DMS153 treated with DMSO at 0.1 percent for 48 hours (cell line): Measurements from ENCODE around the gene ARHGAP18.
A peak's percentile ranks its signal among the peaks of the same experiment; 100 is the strongest.

Experiments used
- DNase-seq: peaks from one replicate; lab custom pipeline; 2025; ENCODE audit not compliant: unreplicated experiment; lab: John Stamatoyannopoulos, UW

Gene ARHGAP18

DNA sequence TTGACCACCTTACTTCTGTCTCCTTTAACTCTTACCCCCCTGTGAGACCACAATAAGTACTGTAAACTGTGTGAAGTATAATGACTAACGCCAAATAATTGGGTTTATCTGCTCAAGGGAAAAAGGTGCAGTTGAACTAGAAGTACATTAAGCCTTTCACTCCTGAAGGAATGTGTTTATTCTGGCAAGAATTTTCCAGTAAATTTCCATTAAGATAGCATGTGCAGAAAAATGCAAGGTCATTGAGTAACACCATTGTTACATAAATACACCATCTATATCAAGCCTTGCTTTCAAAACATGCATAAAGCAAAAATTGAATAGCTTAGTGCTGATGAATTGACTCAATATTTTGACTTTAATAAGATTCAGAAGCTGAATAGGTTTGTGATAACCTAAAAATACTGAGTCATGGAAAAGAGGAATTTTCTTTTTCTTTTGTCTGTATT lies 65.4 kb downstream of the ARHGAP18 start:
- DNase-seq = no peak

- no peak for DNase-seq
These were observed 66.0 kb downstream of the ARHGAP18 start for GRCh38 chr6:129643968-129644367.

DNA sequence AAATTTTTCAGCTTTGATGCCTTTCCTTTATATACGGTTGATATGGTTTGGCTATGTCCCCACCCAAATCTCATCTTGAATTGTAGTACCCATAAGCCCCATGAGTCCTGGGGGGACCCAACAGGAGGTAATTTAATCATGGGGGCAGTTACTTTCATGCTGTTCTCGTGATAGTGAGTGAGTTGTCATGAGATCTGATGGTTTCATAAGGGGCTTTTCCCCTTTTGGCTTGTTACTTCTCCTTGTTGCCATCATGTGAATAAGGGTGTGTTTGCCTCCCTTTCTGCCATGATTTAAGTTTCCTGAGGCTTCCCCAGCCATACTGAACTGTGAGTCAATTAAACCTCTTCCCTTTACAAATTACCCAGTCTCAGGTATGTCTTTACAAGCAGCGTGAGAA lies 66.8 kb downstream of the ARHGAP18 start:
- DNase-seq = no peak

DNA sequence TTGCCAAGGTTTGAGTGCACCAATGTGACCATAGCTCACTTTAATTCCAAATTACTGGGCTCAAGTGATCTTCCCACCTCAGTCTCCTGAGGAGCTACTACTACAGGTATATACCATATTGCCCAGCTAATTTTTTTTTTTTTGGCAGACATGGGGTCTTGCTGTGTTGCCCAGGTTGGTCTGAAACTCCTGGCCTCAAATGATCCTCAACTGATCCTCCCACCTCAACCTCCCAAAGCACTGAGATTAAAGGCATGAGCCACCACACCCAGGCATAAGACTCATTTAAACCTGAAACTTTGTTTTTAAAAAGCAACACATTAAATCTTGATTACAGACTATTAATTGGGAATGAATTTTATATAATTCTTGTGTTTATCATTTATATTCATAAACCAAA lies 67.7 kb downstream of the ARHGAP18 start:
- no peak for DNase-seq

GRCh38 chr6:129641344-129641743 lies 68.6 kb downstream of the ARHGAP18 start:
- no peak for DNase-seq

- DNase-seq = no peak
These were observed 71.3 kb downstream of the ARHGAP18 start for GRCh38 chr6:129638686-129639085.

DNA sequence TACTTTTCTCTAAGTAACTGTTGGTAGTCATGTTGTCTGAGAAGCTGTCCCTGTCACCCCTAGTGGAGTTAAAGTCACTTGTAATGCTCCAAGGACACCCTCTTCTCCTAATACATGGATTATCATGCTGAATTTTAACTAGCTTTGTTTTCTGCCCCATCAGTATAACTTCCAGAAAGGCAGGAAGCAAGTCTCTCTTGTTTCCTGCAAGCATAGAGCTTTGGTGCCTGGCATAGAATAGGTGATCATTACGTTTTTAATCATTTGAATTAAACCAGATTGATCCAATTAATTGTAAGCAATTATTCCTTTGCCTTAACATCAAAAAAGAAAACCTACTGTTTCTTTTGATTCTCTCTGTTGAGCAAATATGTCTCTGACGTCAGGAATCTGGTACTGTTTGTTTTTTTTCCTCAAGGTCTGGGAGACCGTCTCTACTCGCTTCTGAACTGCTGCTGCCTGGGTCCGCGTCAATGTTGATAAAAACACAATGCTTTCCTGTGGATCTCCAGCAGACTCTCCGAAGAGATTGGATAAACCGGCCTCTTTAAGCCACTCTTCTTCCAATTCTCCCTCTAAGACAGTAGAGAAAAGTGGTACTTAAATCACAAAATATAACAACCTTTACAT lies 71.8 kb downstream of the ARHGAP18 start:
- no peak for DNase-seq

- no peak for DNase-seq
These were observed 72.5 kb downstream of the ARHGAP18 start for GRCh38 chr6:129637340-129638054.

GRCh38 chr6:129635396-129636130 lies 74.4 kb downstream of the ARHGAP18 start:
- DNase-seq = no peak

DNA sequence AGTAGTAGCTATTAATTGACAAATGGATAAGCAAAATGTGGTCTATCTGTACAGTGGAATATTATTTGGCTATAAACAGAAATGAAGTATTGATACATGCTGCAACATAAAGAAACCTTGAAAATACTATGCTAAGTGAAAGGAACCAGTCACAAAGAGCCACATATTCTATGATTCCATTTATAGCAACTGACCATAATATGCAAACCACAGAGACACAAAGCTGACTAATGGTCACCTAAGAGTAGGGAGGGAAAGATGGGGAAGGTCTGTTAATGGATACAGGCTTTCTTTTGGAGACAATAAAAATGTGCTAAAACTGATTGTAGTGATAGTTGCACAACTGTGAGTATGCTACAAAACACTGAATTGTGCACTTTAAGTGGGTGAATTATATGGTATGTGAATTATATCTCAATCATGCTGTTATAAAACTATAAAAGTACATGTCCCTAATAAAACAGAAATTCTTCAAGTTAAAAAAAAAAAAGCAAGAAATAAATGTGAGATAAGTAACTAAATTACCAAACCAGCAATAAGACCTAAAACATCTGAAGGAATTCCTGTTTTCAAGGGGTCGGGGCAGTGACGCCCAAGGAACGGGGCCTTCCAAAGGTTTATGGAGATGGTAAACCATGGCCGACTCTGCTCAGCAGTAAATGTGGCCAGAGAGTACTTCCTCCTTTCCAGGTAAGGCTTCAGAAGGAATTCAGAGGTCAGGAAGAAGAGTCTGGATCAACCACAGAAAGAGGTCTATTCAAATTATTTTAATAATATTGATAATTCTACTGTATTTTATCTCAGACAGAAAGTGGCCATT lies 75.4 kb downstream of the ARHGAP18 start:
- DNase-seq = no peak

- DNase-seq = no peak
These were observed 76.4 kb downstream of the ARHGAP18 start for GRCh38 chr6:129633529-129633928.

- peak; percentile 28 for DNase-seq
These were observed 77.8 kb downstream of the ARHGAP18 start for GRCh38 chr6:129632172-129632613.

GRCh38 chr6:129631070-129631469 lies 78.9 kb downstream of the ARHGAP18 start:
- no peak for DNase-seq

- no peak for DNase-seq
These were observed 79.4 kb downstream of the ARHGAP18 start for GRCh38 chr6:129630596-129630995.

DNA sequence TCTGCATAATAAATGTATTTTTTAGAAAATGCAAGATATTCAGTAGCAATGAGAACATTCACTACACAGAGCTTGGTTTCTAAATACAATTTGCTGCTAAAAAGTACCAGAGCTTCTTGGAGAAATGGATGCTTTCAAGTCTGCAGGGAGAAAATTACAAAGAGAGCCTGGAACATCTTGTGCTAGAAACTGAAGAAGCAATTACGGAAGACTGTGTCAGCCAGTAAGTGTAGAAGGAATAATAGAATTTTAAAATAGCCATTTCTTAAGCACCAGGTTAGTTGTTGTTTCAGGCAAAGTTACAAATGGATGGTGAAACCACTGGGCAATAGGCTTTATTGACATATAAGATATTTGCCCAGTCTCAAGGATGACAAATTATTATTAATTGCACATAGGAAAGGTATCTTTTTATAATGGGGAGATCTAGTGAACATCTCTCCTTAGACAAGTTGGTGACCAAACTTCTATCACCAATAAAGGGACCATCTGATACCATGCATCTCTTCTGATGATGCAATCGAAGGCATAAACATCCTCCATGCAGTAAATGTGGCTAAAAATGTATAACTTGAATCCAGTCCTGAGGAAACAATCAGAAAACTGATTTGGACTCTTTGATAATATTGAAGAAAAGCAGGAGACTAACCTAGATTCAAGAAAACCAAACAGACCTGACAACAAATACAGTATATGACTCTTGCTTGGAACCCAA lies 81.7 kb downstream of the ARHGAP18 start:
- DNase-seq = no peak

DNA sequence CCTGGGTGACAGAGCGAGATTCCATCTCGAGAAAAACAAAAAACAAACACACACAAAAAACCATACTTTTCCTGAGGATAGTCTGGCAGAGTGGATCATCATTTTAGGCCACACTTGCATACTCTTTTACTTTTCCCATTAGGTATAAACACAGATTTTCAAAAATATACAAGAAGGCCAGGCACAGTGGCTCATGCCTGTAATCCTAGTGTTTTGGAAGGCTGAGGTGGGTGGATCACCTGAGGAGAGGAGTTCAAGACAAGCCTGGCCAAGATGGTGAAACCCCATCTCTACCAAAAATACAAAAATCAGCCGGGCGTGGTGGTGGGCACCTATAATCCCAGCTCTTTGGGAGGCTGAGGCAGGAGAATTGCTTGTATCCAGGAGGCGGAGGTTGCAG lies 85.5 kb downstream of the ARHGAP18 start:
- DNase-seq = no peak

DNA sequence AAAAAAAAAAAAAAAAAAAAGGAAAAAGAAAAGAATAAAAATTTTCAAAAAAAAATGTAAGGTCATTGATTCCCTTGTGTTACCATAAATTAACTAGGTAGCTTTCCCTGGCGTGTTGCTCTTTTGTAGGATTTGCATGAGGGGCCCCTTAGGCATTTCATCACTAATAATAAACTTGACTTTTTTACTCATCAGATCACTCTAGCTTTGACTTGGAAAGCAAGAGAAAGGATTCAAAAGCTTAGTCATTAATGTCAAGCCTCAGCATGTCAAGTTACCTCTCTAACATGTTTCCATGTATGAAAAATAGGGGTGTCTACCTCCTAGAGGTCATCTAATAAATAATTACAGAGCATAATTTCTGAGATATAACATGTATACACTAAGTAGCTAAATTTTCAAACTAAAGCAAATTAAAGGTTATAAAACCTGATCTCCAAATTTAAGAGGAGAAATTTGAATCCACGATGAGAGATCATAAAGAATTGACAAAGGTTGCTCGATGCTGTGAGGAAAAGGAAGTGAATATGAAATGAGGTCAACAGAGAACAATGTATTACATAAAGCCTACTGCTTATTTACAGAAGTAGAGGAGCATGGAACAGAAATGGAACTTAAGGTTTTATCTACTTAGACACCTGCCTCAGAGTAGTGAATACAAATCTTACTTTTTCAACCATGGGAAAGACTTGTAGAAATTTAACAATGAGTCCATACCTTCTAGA lies 86.8 kb downstream of the ARHGAP18 start:
- no peak for DNase-seq

DNA sequence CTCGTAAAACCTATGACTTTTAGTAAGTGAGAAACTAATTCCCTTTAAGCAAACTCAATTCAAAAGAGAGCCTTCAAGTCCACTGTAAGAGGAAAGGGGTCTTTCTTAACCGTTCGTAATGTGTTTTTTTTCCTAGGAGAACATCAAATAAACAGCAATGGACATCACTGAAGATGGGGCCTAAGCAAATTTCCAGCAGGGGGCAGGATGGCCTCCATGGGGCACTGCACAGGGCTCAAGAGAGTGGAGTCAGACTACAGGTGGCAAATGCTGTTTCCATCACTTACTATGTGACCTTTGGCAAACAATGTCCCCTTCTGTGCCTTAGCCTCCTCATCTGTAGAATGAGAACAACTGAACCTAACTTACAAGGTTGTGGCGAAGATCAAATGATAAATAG lies 88.7 kb downstream of the ARHGAP18 start:
- no peak for DNase-seq

- DNase-seq = no peak
These were observed 89.8 kb downstream of the ARHGAP18 start for GRCh38 chr6:129620234-129620610.
